Naive B cell (primary cell): Measurements from ENCODE around the gene RRAS. TPM values are rescaled to one million over a fixed set of nuclear protein-coding genes. Genes with fewer than 3 reads are reported as not detected.
A peak's percentile ranks its signal among the peaks of the same experiment; 100 is the strongest.

ENCODE experiments used
- ATAC-seq, 2 donors: fragments of 150-1000 bp; cut with Tn5 transposase; 2 replicates each; pipeline ENCODE4 v1.10.0; 2021; ENCODE audit warnings: low read depth in 2 of 2, mild to moderate bottlenecking in 2 of 2, moderate library complexity in 2 of 2
- DNase-seq: peaks from one replicate; pipeline ENCODE4 v3.0.0; 2022
- H3K27ac Mint-ChIP-seq, 6 donors: one replicate each; pipeline ENCODE4 v1.8.0; 2020 to 2022; ENCODE audit warnings: mild to moderate bottlenecking in 6 of 6, mixed read lengths in 6 of 6, moderate library complexity in 5 of 6, inconsistent platforms in 2 of 6
- H3K27me3 Mint-ChIP-seq, 3 donors: one replicate each; pipeline ENCODE4 v1.8.0; 2021 to 2022; ENCODE audit warnings: mixed read lengths in 3 of 3, mild to moderate bottlenecking in 1 of 3
- H3K36me3 Mint-ChIP-seq, 2 donors: one replicate each; pipeline ENCODE4 v1.8.0; 2020 to 2022; ENCODE audit warnings: mixed read lengths in 2 of 2, inconsistent platforms in 1 of 2, mild to moderate bottlenecking in 1 of 2
- H3K4me1 Mint-ChIP-seq, 3 donors: one replicate each; pipeline ENCODE4 v1.8.0; 2020 to 2022; ENCODE audit warnings: mixed read lengths in 3 of 3, inconsistent platforms in 1 of 3, mild to moderate bottlenecking in 1 of 3, moderate library complexity in 1 of 3
- H3K4me3 Mint-ChIP-seq, 8 donors: one replicate each; pipeline ENCODE4 v1.8.0; 2020 to 2022; ENCODE audit warnings: mild to moderate bottlenecking in 8 of 8, mixed read lengths in 8 of 8, moderate library complexity in 8 of 8, inconsistent platforms in 2 of 8
- H3K9me3 Mint-ChIP-seq, 7 donors: one replicate each; pipeline ENCODE4 v1.8.0; 2020 to 2022; ENCODE audit warnings: mixed read lengths in 7 of 7, mild to moderate bottlenecking in 5 of 7, inconsistent platforms in 2 of 7, moderate library complexity in 1 of 7
- polyA plus RNA-seq, 6 donors: library from polyadenylated mRNA; unstranded; fragments of 300-500 nt; fragmentation: Illumina TruSeq; gene quantifications; one replicate each; pipeline ENCODE4 v1.2.3, GENCODE V29; 2021; ENCODE audit warnings: low read depth in 6 of 6

The RRAS gene
- polyA plus RNA-seq, 6 donors from 2014 or later, result 16.6 to 24.9 (median 19.9) TPM

GRCh38 chr19:49666120-49666444 lies 26.1 kb upstream of the RRAS start:
- no peaks in the 10 kb centered on the region for H3K9me3 Mint-ChIP-seq
- no peak for DNase-seq

GRCh38 chr19:49665351-49666119 lies 25.6 kb upstream of the RRAS start, which contains the start of the genes BCL2L12 and IRF3:
TSS of gene BCL2L12 (plus strand) at chr19:49665933. CDS start at chr19:49666693, 760 bp downstream.
TSS of gene IRF3 (minus strand) at chr19:49665857. CDS start at chr19:49664838, 1,019 bp downstream.
- peak; percentile 90 to 92 for ATAC-seq
- no peaks in the 10 kb centered on the region for H3K9me3 Mint-ChIP-seq
- no peaks in the 10 kb centered on the region for H3K27me3 Mint-ChIP-seq
- H3K36me3 Mint-ChIP-seq, result peaks cover 0 to 8% of the 10 kb centered on the region in 2 donors
- H3K4me1 Mint-ChIP-seq, result peaks cover 32 to 42% (median 42%) of the 10 kb centered on the region in 3 donors
- peak within 1 kb of the TSS; percentile 91 to 98 (median 96) for H3K27ac Mint-ChIP-seq
- peak within 1 kb of the TSS; percentile 93 to 99 (median 98) for H3K4me3 Mint-ChIP-seq
- DNase-seq, result peak; percentile 98

More at GRCh38 chr19:49666120-49666444, 26.1 kb upstream of the RRAS start:
- no peaks in the 10 kb centered on the region for H3K27me3 Mint-ChIP-seq
- peak; percentile 1 to 7 for ATAC-seq
- peaks cover 32 to 42% (median 42%) of the 10 kb centered on the region in 3 donors for H3K4me1 Mint-ChIP-seq
- H3K27ac Mint-ChIP-seq, result peak overlapping the region in 5 of 6 donors; percentile 33 to 98 (median 96)
- peak overlapping the region; percentile 93 to 99 (median 98) for H3K4me3 Mint-ChIP-seq
- H3K36me3 Mint-ChIP-seq, result peaks cover 0 to 8% of the 10 kb centered on the region in 2 donors

GRCh38 chr19:49665036-49665350 lies 25.1 kb upstream of the RRAS start:
- ATAC-seq, result no peak

GRCh38 chr19:49664171-49665035 lies 24.5 kb upstream of the RRAS start:
- peak overlapping the region; percentile 91 to 98 (median 96) for H3K27ac Mint-ChIP-seq
- DNase-seq (peak; percentile 74), ATAC-seq (peak; percentile 48 to 51)
- peak overlapping the region; percentile 93 to 99 (median 98) for H3K4me3 Mint-ChIP-seq
- H3K4me1 Mint-ChIP-seq, result peaks cover 32 to 48% (median 42%) of the 10 kb centered on the region in 3 donors
- H3K36me3 Mint-ChIP-seq, result peaks cover 0 to 8% of the 10 kb centered on the region in 2 donors
- H3K9me3 Mint-ChIP-seq, result no peaks in the 10 kb centered on the region
- no peaks in the 10 kb centered on the region for H3K27me3 Mint-ChIP-seq

More at GRCh38 chr19:49665036-49665350, 25.1 kb upstream of the RRAS start:
- Mint-ChIP-seq H3K27ac (peak overlapping the region; percentile 91 to 98 (median 96)), H3K27me3 (no peaks in the 10 kb centered on the region), H3K9me3 (no peaks in the 10 kb centered on the region), H3K4me3 (peak overlapping the region; percentile 93 to 99 (median 98)), H3K36me3 (peaks cover 0 to 8% of the 10 kb centered on the region in 2 donors), H3K4me1 (peaks cover 32 to 46% (median 42%) of the 10 kb centered on the region in 3 donors)
- no peak for DNase-seq

GRCh38 chr19:49663224-49663623 lies 23.3 kb upstream of the RRAS start:
- ATAC-seq (no peak), DNase-seq (no peak)
- Mint-ChIP-seq H3K4me3 (peak overlapping the region in 5 of 8 donors; percentile 40 to 97 (median 64)), H3K27me3 (no peaks in the 10 kb centered on the region), H3K4me1 (peaks cover 32 to 48% (median 42%) of the 10 kb centered on the region in 3 donors), H3K36me3 (peaks cover 0 to 8% of the 10 kb centered on the region in 2 donors), H3K9me3 (no peaks in the 10 kb centered on the region), H3K27ac (peak overlapping the region in 2 of 6 donors; percentile 18 to 98)

- peak overlapping the region in 3 of 8 donors; percentile 33 to 43 (median 40) for H3K4me3 Mint-ChIP-seq
- no peak overlapping the region for H3K27ac Mint-ChIP-seq
- no peaks in the 10 kb centered on the region for H3K9me3 Mint-ChIP-seq
- peaks cover 0 to 8% of the 10 kb centered on the region in 2 donors for H3K36me3 Mint-ChIP-seq
- H3K4me1 Mint-ChIP-seq, result peaks cover 34 to 43% (median 40%) of the 10 kb centered on the region in 3 donors
- ATAC-seq, result no peak
- DNase-seq, result no peak
- H3K27me3 Mint-ChIP-seq, result no peaks in the 10 kb centered on the region
Observed at GRCh38 chr19:49662011-49662410, 22.1 kb upstream of the RRAS start.

GRCh38 chr19:49660338-49660961 lies 20.5 kb upstream of the RRAS start:
- H3K9me3 Mint-ChIP-seq, result no peaks in the 10 kb centered on the region
- no peak for ATAC-seq
- H3K27me3 Mint-ChIP-seq, result no peaks in the 10 kb centered on the region
- no peak overlapping the region for H3K27ac Mint-ChIP-seq
- DNase-seq, result no peak
- H3K4me1 Mint-ChIP-seq, result peaks cover 20 to 29% (median 27%) of the 10 kb centered on the region in 3 donors
- H3K36me3 Mint-ChIP-seq, result peaks cover 0 to 3% of the 10 kb centered on the region in 2 donors
- peak overlapping the region in 1 of 8 donors; percentile 41 for H3K4me3 Mint-ChIP-seq

- no peak for DNase-seq
- no peaks in the 10 kb centered on the region for H3K27me3 Mint-ChIP-seq
- peak overlapping the region in 1 of 6 donors; percentile 24 for H3K27ac Mint-ChIP-seq
- ATAC-seq, result no peak
- H3K4me3 Mint-ChIP-seq, result no peak overlapping the region
- peaks cover 6 to 7% of the 10 kb centered on the region in 2 donors for H3K36me3 Mint-ChIP-seq
- H3K4me1 Mint-ChIP-seq, result peaks cover 7 to 17% (median 11%) of the 10 kb centered on the region in 3 donors
- no peaks in the 10 kb centered on the region for H3K9me3 Mint-ChIP-seq
Observed at GRCh38 chr19:49658566-49659442, 18.9 kb upstream of the RRAS start.

GRCh38 chr19:49658139-49658517 lies 18.2 kb upstream of the RRAS start:
- ATAC-seq, result no peak
- Mint-ChIP-seq H3K27me3 (no peaks in the 10 kb centered on the region), H3K9me3 (no peaks in the 10 kb centered on the region), H3K27ac (no peak overlapping the region), H3K4me3 (no peak overlapping the region), H3K4me1 (peaks cover 6 to 12% (median 7%) of the 10 kb centered on the region in 3 donors), H3K36me3 (peaks cover 6 to 7% of the 10 kb centered on the region in 2 donors)
- DNase-seq, result no peak

- H3K9me3 Mint-ChIP-seq, result no peaks in the 10 kb centered on the region
- H3K4me1 Mint-ChIP-seq, result peaks cover 3 to 6% (median 6%) of the 10 kb centered on the region in 3 donors
- DNase-seq (no peak), ATAC-seq (no peak)
- peaks cover 6 to 7% of the 10 kb centered on the region in 2 donors for H3K36me3 Mint-ChIP-seq
- no peak overlapping the region for H3K27ac Mint-ChIP-seq
- H3K27me3 Mint-ChIP-seq, result no peaks in the 10 kb centered on the region
- H3K4me3 Mint-ChIP-seq, result peak overlapping the region in 1 of 8 donors; percentile 41
Observed at GRCh38 chr19:49657493-49658138, 17.7 kb upstream of the RRAS start.

- Mint-ChIP-seq H3K4me1 (peaks cover 3 to 6% (median 5%) of the 10 kb centered on the region in 3 donors), H3K27me3 (no peaks in the 10 kb centered on the region), H3K36me3 (peaks cover 6 to 7% of the 10 kb centered on the region in 2 donors), H3K4me3 (no peak overlapping the region), H3K9me3 (no peaks in the 10 kb centered on the region), H3K27ac (peak overlapping the region in 1 of 6 donors; percentile 36)
- DNase-seq, result no peak
- no peak for ATAC-seq
Observed at GRCh38 chr19:49656456-49657109, 16.6 kb upstream of the RRAS start.
